Duodenal mucosa (tissue), 2 donors: ENCODE data around the gene NKX1-2.
A peak's percentile ranks its signal among the peaks of the same experiment; 100 is the strongest.

Experiments
- H3K27ac ChIP-seq: one replicate; pipeline ENCODE4 v1.7.0; 2013; ENCODE audit warnings: low read depth, low read length
- H3K27me3 ChIP-seq, 2 donors: one replicate each; pipeline ENCODE4 v1.7.0; 2013; ENCODE audit warnings: low read length in 2 of 2, control low read depth in 1 of 2; ENCODE audit not compliant: insufficient read depth in 2 of 2, control insufficient read depth in 1 of 2
- H3K36me3 ChIP-seq, 2 donors: one replicate each; pipeline ENCODE4 v1.7.0; 2013; ENCODE audit warnings: low read length in 2 of 2, control low read depth in 1 of 2; ENCODE audit not compliant: insufficient read depth in 2 of 2, control insufficient read depth in 1 of 2
- H3K4me1 ChIP-seq, 2 donors: one replicate each; pipeline ENCODE4 v1.7.0; 2013; ENCODE audit warnings: low read length in 2 of 2, control low read depth in 1 of 2; ENCODE audit not compliant: insufficient read depth in 2 of 2, control insufficient read depth in 1 of 2
- H3K4me3 ChIP-seq, 2 donors: one replicate each; pipeline ENCODE4 v1.7.0; 2013; ENCODE audit warnings: low read length in 2 of 2, low read depth in 1 of 2
- H3K9ac ChIP-seq, 2 donors: one replicate each; pipeline ENCODE4 v1.7.0; 2013; ENCODE audit warnings: low read length in 2 of 2, low read depth in 1 of 2
- H3K9me3 ChIP-seq, 2 donors: one replicate each; pipeline ENCODE4 v1.7.0; 2013; ENCODE audit warnings: low read length in 2 of 2, control low read depth in 1 of 2; ENCODE audit not compliant: control insufficient read depth in 1 of 2

Gene NKX1-2

GRCh38 chr10:124419635-124420034 lies 30.2 kb downstream of the NKX1-2 start:
- H3K4me3 ChIP-seq = peak overlapping the region; percentile 58 to 65
- H3K9me3 ChIP-seq = no peaks in the 10 kb centered on the region
- no peaks in the 10 kb centered on the region for H3K27me3 ChIP-seq

GRCh38 chr10:124418726-124419501 lies 30.9 kb downstream of the NKX1-2 start, which contains the start of gene OAT:
TSS of gene OAT (minus strand) at chr10:124418923. CDS start at chr10:124412171, 6,752 bp downstream.
- Histone ChIP-seq H3K4me1 (peaks cover 33 to 42% of the 10 kb centered on the region in 2 donors), H3K4me3 (peak within 1 kb of the TSS; percentile 65 to 77), H3K9ac (peak within 1 kb of the TSS; percentile 65 to 78), H3K36me3 (no peaks in the 10 kb centered on the region), H3K27me3 (no peaks in the 10 kb centered on the region), H3K9me3 (no peaks in the 10 kb centered on the region), H3K27ac (peak within 1 kb of the TSS; percentile 71)

More at GRCh38 chr10:124419635-124420034, 30.2 kb downstream of the NKX1-2 start:
- H3K4me1 ChIP-seq = peaks cover 32 to 48% of the 10 kb centered on the region in 2 donors
- peak overlapping the region; percentile 49 for H3K27ac ChIP-seq
- no peaks in the 10 kb centered on the region for H3K36me3 ChIP-seq
- peak overlapping the region; percentile 50 to 65 for H3K9ac ChIP-seq

GRCh38 chr10:124417895-124418725 lies 31.7 kb downstream of the NKX1-2 start:
- Histone ChIP-seq H3K27me3 (no peaks in the 10 kb centered on the region), H3K36me3 (peaks cover 0 to 4% of the 10 kb centered on the region in 2 donors), H3K9me3 (no peaks in the 10 kb centered on the region), H3K9ac (peak overlapping the region; percentile 65 to 78), H3K27ac (peak overlapping the region; percentile 71), H3K4me3 (peak overlapping the region; percentile 65 to 77), H3K4me1 (peaks cover 33 to 45% of the 10 kb centered on the region in 2 donors)

GRCh38 chr10:124416733-124417132 lies 33.1 kb downstream of the NKX1-2 start:
- no peaks in the 10 kb centered on the region for H3K27me3 ChIP-seq
- H3K4me1 ChIP-seq = peaks cover 33 to 34% of the 10 kb centered on the region in 2 donors
- H3K27ac ChIP-seq = no peak overlapping the region
- peak overlapping the region in 1 of 2 donors; percentile 65 for H3K9ac ChIP-seq
- peaks cover 0 to 14% of the 10 kb centered on the region in 2 donors for H3K36me3 ChIP-seq
- H3K4me3 ChIP-seq = peak overlapping the region; percentile 65 to 77
- no peaks in the 10 kb centered on the region for H3K9me3 ChIP-seq

GRCh38 chr10:124415210-124415609 lies 34.6 kb downstream of the NKX1-2 start:
- H3K27ac ChIP-seq = no peak overlapping the region
- H3K4me3 ChIP-seq = peak overlapping the region; percentile 21 to 77
- no peak overlapping the region for H3K9ac ChIP-seq
- H3K36me3 ChIP-seq = peaks cover 0 to 24% of the 10 kb centered on the region in 2 donors
- no peaks in the 10 kb centered on the region for H3K27me3 ChIP-seq
- no peaks in the 10 kb centered on the region for H3K9me3 ChIP-seq
- peaks cover 21 to 25% of the 10 kb centered on the region in 2 donors for H3K4me1 ChIP-seq

GRCh38 chr10:124414076-124414475 lies 35.8 kb downstream of the NKX1-2 start:
- Histone ChIP-seq H3K4me1 (peaks cover 10 to 20% of the 10 kb centered on the region in 2 donors), H3K27me3 (no peaks in the 10 kb centered on the region), H3K9me3 (no peaks in the 10 kb centered on the region), H3K4me3 (no peak overlapping the region), H3K36me3 (peaks cover 0 to 30% of the 10 kb centered on the region in 2 donors), H3K9ac (no peak overlapping the region), H3K27ac (no peak overlapping the region)

GRCh38 chr10:124409696-124410095 lies 40.1 kb downstream of the NKX1-2 start:
- H3K9me3 ChIP-seq = no peaks in the 10 kb centered on the region
- H3K27me3 ChIP-seq = no peaks in the 10 kb centered on the region
- H3K36me3 ChIP-seq = peaks cover 17 to 60% of the 10 kb centered on the region in 2 donors
- H3K9ac ChIP-seq = no peak overlapping the region
- no peak overlapping the region for H3K27ac ChIP-seq
- H3K4me3 ChIP-seq = no peak overlapping the region
- H3K4me1 ChIP-seq = peaks cover 12 to 25% of the 10 kb centered on the region in 2 donors

GRCh38 chr10:124408357-124408756 lies 41.5 kb downstream of the NKX1-2 start:
- no peak overlapping the region for H3K27ac ChIP-seq
- peaks cover 18 to 71% of the 10 kb centered on the region in 2 donors for H3K36me3 ChIP-seq
- no peaks in the 10 kb centered on the region for H3K27me3 ChIP-seq
- H3K4me1 ChIP-seq = peaks cover 13 to 18% of the 10 kb centered on the region in 2 donors
- no peak overlapping the region for H3K4me3 ChIP-seq
- H3K9me3 ChIP-seq = no peaks in the 10 kb centered on the region
- H3K9ac ChIP-seq = no peak overlapping the region

GRCh38 chr10:124407456-124407855 lies 42.4 kb downstream of the NKX1-2 start:
- Histone ChIP-seq H3K27ac (no peak overlapping the region), H3K36me3 (peaks cover 27 to 76% of the 10 kb centered on the region in 2 donors)

GRCh38 chr10:124403548-124403947 lies 46.3 kb downstream of the NKX1-2 start:
- Histone ChIP-seq H3K27ac (no peak overlapping the region), H3K4me1 (peaks cover 13 to 14% of the 10 kb centered on the region in 2 donors), H3K9ac (no peak overlapping the region), H3K4me3 (no peak overlapping the region), H3K9me3 (no peaks in the 10 kb centered on the region), H3K36me3 (peaks cover 31 to 70% of the 10 kb centered on the region in 2 donors), H3K27me3 (no peaks in the 10 kb centered on the region)

More at GRCh38 chr10:124407456-124407855, 42.4 kb downstream of the NKX1-2 start:
- peak overlapping the region in 1 of 2 donors; percentile 39 for H3K4me3 ChIP-seq
- peaks cover 13 to 18% of the 10 kb centered on the region in 2 donors for H3K4me1 ChIP-seq
- H3K9ac ChIP-seq = no peak overlapping the region
- H3K9me3 ChIP-seq = no peaks in the 10 kb centered on the region
- no peaks in the 10 kb centered on the region for H3K27me3 ChIP-seq
